Omental fat pad (tissue), 4 donors: ENCODE measurements around the gene LPIN3. TPM values are rescaled to one million over a fixed set of nuclear protein-coding genes. Genes with fewer than 3 reads are reported as not detected.

Experiments
- ATAC-seq: fragments of 150-250 bp; one replicate; pipeline ENCODE4 v1.9.1; 2016; ENCODE audit warnings: mild to moderate bottlenecking, moderate library complexity; ENCODE audit not compliant: low FRiP score
- DNase-seq: peaks from one replicate; pipeline ENCODE4 v3.0.0-alpha.2; 2019; ENCODE audit warnings: low spot score
- CTCF ChIP-seq, 3 donors: fragments of 450-650 bp; IDR thresholded peaks; one replicate each; pipeline ENCODE4 v1.5.1; 2016 to 2017; ENCODE audit warnings: antibody characterized with exemption in 3 of 3, mild to moderate bottlenecking in 3 of 3, moderate library complexity in 2 of 3
- total RNA-seq, 4 donors: library from RNA; depleted of rRNA; stranded (reverse); fragments of >200 nt; gene quantifications; one replicate each; pipeline ENCODE4 v1.1.0, GENCODE V29; 2016

LPIN3 gene
- total RNA-seq, 4 donors from 2014 or later: 17.2 to 51.2 (median 34.2) TPM

GRCh38 chr20:41382791-41383305 lies 42.2 kb downstream of the LPIN3 start:
- TF ChIP-seq CTCF (IDR thresholded peaks at IDR 0.05): no peak
- no peak for DNase-seq
- ATAC-seq: no peak

DNA sequence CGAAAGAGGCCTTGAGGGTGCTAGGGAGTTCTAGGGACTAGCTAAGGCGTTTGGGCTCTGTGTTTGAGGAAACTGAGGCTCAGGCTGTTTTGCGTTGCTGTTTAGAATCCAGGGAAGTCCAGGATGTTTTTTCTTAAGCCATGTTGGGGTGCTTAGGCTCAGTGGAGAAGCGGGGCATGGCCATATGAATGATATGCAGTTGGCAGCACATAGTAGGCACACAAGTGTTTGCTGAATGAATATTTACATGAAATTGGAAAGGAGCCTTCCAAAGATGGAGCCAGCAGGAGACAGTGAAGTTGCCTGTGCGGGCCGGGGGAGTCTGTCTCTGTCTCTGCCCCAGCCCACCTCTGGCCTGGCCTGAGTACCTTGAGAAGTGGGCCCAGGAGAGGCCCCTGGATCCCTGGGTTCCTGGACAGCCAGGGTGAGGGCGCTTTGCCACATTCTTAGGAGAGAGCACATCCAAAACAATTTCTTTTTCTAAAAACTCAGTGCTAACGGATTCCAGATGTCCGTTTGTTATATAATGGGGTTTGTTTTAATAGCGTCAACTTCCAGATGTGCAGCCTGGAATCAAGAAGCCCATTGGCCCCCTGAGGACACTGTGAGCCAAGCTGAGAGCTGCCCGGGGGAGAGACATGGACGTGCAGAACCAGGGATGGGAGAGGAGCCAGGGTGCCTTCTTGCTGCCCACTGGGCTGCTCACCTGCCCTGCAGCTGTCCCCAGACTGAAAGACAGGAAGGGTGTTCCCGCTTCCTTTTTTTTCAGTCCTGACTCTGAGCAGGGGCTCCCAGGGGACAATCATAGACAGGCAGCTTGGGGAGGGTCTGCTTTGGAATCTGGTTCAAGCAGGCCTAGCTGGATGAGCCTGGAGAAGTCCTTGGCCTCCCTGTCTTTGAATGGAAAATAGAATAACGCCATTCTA lies 46.1 kb downstream of the LPIN3 start:
- no peak for DNase-seq
- no peak for ATAC-seq
- TF ChIP-seq CTCF (IDR thresholded peaks at IDR 0.05): no peak

- ATAC-seq (no peak), DNase-seq (no peak)
- TF ChIP-seq CTCF (IDR thresholded peaks at IDR 0.05): no peak
These were observed 46.8 kb downstream of the LPIN3 start for GRCh38 chr20:41387444-41387851.

- TF ChIP-seq CTCF (IDR thresholded peaks at IDR 0.05): no peak
- no peak for DNase-seq
- no peak for ATAC-seq
These were observed 50.3 kb downstream of the LPIN3 start for GRCh38 chr20:41390889-41391288.

GRCh38 chr20:41391587-41392001 lies 51.0 kb downstream of the LPIN3 start:
- DNase-seq: no peak
- ATAC-seq: no peak

DNA sequence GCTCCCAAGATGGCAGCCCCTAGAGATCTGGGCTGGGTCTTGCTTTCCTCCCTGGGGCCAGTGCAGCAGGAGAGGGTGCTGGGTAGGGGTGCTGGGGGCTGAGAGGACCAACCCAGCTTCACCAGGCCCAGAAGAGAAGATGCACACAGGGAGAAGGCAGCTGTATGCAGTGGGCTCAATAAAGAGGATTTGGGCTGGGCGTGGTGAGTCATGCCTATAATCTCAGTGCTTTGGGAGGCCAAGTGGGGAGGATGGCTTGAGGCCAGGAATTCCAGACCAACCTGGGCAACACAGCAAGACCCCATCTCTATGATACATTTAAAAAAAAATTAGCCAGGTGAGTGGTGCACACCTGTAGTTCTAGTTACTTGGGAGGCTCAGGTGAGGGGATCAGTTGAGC lies 51.7 kb downstream of the LPIN3 start:
- no peak for TF ChIP-seq CTCF (IDR thresholded peaks at IDR 0.05)
- no peak for ATAC-seq
- DNase-seq: no peak

More at GRCh38 chr20:41391587-41392001, 51.0 kb downstream of the LPIN3 start:
- no peak for TF ChIP-seq CTCF (IDR thresholded peaks at IDR 0.05)
